Transverse colon (tissue), 4 donors: ENCODE data around the gene ATP9B.

Experiments used
- EP300 ChIP-seq: sonication (generic); formaldehyde crosslinking; IDR thresholded peaks from one replicate; pipeline ENCODE4 v1.6.1; 2017; ENCODE audit warnings: antibody characterized with exemption, low read depth
- POLR2A ChIP-seq: fragments of 450-650 bp; IDR thresholded peaks from one replicate; pipeline ENCODE4 v1.6.1; 2016; ENCODE audit warnings: antibody characterized with exemption, mild to moderate bottlenecking, moderate library complexity
- POLR2AphosphoS5 ChIP-seq, 3 donors: sonication (generic); formaldehyde crosslinking; IDR thresholded peaks; one replicate each; pipeline ENCODE4 v1.6.1; 2016; ENCODE audit warnings: antibody characterized with exemption in 3 of 3
- TF ChIP-seq, protein P1 (sequence below), 5 experiments: fragments of 200-600 bp in 3 of 5; fragments of 450-650 bp in 2 of 5; sonication (generic) in 3 of 5; IDR thresholded peaks; 1 replicate in 2 of 5; 2 replicates in 3 of 5; pipeline ENCODE4 v1.5.1; 2016 to 2017; ENCODE audit warnings: antibody characterized with exemption in 5 of 5, inconsistent platforms in 3 of 5, mild to moderate bottlenecking in 2 of 5, moderate library complexity in 1 of 5

DNA sequence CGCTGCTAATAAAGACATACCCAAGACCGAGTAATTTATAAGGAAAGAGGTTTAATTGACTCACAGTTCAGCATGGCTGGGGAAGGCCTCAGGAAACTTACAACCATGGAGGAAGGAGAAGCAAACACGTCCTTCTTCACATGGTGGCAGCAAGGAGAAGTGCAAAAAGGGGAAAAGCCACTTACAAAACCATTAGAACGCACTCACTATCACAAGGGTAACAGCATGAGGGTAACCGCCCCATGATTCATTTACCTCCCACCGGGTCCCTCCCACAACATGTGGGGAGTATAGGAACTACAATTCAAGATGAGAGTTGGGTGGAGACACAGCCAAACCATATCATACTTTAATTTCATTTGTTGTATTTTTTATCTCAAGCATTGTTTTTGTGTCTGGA is 67.5 kb downstream of the ATP9B start:
- TF ChIP-seq, protein P1, sequence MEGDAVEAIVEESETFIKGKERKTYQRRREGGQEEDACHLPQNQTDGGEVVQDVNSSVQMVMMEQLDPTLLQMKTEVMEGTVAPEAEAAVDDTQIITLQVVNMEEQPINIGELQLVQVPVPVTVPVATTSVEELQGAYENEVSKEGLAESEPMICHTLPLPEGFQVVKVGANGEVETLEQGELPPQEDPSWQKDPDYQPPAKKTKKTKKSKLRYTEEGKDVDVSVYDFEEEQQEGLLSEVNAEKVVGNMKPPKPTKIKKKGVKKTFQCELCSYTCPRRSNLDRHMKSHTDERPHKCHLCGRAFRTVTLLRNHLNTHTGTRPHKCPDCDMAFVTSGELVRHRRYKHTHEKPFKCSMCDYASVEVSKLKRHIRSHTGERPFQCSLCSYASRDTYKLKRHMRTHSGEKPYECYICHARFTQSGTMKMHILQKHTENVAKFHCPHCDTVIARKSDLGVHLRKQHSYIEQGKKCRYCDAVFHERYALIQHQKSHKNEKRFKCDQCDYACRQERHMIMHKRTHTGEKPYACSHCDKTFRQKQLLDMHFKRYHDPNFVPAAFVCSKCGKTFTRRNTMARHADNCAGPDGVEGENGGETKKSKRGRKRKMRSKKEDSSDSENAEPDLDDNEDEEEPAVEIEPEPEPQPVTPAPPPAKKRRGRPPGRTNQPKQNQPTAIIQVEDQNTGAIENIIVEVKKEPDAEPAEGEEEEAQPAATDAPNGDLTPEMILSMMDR (IDR thresholded peaks at IDR 0.05) = no peak
- TF ChIP-seq POLR2A (no peak), EP300 (no peak), POLR2AphosphoS5 (IDR thresholded peaks at IDR 0.05) (no peak)
